NOMO-1 treated with DMSO at 0.1 percent for 48 hours (cell line): ENCODE measurements around the gene MCTP2.

Experiments used
- DNase-seq: peaks from one replicate; lab custom pipeline; 2025; ENCODE audit not compliant: unreplicated experiment; lab: John Stamatoyannopoulos, UW

MCTP2 gene

DNA sequence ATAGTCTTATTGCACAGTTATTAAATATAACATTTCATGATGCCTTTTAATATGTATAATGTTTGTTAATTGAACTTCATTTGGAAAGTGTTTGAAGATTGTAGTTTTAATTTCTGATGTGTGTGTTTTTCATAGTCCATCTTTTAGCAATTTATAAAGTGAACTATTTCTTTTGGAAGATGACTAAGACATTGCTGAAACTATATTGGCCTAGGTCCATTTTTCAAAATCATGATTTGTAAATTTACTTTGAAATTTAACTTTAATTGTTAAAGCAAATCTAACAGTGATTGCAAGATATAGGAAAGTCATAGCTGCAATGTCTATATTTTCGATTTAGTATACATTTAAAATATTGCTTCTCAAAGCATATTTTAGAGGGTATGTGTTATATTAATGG is 30.8 kb downstream of the MCTP2 start:
- no peak for DNase-seq

DNA sequence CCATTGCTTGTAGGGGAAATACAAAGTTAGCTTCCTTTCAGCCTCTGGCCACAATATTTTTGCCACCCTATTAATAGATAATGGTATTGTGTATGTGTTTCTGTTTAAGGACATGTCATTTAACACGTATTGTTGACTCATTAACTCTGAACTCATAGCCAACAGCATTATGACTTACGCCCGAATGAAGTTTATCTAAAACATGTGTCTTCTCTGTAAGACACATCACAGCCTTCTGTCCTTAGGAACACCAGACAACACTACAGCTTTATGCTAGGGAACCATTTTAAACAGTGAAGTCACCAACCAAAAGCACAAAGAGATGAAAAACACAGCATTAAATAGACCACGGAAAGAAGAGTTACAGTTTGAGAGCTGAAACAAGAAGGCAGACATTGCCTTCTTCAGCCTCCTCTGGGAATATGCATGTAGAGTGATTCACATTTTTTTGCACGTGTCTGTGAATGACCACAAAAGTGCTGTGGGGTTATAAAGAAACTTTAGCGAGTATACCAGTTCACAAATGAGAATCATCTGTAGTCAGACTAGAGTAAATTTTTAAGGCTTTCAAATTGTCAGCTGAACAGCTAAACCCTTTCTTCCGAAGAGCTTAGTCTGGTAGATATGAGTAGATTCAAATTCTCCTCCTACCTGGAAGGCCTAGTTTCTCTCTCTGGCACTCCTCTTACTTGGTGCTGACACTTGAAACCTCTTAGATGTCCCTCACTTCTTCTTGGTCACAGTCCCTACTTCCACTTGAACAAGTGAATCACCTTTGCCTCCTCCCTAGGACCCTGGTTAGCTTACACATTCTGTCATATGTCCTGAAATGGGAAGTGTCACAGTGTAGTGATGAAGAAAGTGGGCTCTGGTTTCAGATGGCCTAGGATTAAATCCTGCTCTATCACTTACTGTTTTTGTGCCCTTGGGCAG is 32.2 kb downstream of the MCTP2 start:
- peak; percentile 46 for DNase-seq

DNA sequence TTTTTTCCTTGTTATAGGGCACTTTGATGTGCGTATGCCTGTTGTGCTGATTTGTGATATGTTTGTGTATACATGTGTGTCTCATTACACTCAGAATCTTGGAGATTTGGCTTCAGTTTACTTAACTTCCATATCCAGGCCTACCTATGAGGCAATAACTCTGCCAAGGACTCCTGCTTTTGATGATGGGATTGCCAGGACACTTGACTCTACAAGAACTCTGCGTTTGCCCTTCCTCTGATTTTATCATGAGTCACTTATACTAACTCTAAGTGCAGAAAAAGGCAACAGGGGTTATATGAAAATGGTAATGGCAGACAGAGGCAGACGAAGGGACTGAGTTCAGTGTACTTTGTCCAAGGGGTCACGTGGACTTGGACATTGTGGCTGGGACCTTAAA is 33.6 kb downstream of the MCTP2 start:
- no peak for DNase-seq

DNA sequence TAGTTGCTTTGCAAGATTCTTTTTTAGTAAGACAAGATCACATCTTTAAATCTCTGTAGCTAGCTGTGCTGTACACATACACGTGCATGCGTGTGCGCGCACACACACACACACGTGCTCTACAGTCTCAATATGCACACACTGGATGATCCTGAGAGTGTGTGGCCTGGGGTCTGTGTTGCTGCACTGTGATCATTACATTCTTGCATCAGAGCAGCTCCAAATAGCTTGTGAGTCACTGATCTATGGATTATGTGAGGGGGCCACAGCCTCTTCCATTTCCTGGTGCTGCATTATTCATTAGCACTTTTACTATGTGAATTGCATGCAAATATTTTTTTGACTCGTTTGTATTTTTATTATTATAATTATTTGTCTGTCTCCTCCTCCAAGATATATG is 34.6 kb downstream of the MCTP2 start:
- peak; percentile 47 for DNase-seq

DNA sequence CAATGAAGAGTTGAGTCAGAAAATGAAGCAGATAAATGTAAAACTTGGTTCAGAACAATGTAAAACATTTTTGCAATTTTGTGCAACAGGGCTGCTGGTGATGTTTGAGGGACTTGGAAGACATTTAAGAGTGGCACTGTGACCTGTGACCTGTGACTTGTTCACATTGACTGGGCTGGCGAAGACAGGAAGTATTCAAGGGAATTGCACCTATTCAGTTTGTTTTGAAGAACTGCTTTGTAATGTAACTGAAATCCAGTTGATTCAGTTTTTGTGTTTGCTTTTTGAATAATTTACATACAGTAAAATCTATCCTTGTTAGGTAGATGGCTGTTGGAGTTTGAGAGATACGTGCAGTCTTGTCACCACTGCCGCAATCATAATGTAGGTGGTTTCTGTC is 35.4 kb downstream of the MCTP2 start:
- peak; percentile 12 for DNase-seq

DNA sequence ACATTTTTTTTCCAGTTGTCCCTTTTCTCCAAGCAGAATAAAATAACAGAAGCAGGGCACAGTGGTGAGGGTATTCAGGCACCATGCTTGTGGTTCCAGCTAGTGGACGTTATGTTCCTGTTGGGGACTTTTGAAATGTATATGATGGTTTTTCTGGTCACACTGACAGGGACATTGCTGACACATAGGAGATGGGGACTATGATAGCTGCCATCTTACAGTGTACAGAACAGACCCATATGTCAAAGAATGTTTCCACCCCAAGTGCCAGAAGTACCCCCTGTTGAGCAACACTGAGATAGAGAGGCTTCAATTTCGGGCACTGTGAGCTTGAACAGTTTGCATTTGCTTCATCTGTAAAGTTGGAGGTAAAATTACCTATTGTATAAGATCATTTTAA is 38.6 kb downstream of the MCTP2 start:
- no peak for DNase-seq

DNA sequence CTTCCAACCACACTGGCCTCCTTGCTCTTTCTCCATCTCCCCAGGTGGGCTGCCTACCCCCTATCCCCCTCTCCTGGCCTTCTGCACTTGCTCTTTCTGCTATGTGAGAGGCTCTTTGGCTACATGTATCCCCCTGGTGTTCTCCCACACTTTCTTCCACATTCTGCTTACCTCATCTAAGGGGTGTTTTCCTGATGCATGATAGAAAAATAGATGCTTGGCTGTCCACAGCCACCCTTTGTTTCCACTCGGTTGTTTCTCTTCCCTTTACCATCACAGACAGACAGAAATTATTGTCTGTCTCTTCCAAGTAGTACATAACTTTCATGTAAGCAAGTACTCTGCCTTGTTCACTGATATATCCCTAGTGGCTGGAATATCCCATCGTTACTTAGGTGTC is 39.2 kb downstream of the MCTP2 start:
- no peak for DNase-seq

DNA sequence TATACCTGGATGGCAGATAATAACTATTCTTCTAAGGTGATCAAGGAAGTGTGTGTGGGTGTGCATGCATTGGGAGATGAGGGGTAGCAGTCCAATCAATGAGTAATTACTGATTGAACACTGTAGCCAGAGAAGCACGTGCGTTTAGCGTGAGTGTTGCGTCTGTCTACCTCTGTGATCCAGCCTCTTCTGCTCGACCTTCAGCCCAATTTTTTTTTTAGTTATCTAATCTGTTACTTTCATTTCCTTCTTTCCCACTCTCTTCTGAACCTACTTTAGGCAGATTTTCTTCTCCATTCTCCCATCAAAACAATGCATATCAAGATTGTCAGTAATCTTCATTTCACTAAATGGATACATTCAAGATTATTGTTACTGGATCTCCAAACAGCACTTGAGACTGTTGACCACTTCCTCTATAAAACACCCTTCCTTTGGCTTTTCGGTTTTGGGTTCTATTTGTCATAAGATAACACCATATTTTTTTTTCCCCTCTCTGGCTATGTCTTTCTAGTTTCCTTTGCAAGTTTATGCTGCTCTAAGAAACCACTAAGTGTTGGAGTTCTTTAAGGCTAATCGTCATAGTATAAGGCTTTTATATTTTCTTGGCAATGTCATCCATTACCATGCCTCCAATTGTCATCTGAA is 41.0 kb downstream of the MCTP2 start:
- peak; percentile 82 for DNase-seq

DNA sequence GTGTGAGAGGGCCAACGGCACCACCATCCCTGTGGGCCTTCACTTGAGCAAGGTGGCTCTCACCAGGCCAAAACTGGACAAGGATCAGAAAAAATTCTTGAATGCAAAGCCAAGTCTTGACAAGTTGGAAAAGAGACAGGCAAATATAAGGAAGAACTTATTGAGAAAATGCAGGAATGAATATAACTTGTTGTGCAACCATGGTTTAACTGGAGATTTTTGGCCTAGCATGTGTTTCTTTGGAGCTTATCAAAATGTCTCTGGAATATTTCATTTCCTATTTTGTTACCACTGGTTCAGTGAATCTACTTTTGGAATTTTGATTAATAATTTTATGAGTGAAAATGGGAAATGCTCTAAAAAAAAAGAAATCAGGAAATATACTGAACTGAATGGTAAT is 42.5 kb downstream of the MCTP2 start:
- DNase-seq, result no peak

DNA sequence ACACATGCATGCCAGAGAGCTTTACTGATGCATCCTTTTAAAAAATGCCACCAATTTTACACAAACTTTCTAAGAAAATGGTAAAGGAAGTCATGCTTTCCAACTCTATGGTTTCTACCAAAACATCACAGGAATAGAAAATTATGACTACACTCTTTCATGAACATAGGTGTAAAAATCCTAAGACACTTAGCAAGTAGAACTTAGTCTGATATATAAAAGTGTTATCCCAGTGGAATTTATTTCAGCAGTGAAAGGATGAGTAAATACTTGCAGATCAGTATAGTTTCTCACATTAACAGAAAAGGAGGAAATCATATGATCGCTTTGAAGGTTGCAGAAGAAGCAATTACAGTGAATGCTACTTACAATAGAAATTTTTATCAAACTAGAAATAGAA is 43.4 kb downstream of the MCTP2 start:
- no peak for DNase-seq

DNA sequence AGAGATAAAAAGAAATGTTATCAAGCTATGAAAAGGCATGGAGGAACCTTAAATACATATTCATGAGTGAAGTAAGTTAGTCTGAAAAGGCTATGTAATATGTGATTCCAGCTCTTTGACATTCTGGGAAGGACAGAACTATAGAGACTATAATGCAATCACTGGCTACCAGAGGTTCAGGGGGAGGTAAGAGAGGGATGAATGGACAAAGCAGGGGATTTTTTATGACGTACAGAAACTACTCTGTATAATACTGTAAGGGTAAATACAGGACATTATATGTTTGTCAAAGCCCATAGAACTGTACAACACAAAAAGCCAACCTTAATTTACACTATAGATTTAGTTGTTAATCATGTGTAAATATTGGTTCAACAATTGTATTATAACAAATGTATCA is 46.1 kb downstream of the MCTP2 start:
- DNase-seq, result no peak

DNA sequence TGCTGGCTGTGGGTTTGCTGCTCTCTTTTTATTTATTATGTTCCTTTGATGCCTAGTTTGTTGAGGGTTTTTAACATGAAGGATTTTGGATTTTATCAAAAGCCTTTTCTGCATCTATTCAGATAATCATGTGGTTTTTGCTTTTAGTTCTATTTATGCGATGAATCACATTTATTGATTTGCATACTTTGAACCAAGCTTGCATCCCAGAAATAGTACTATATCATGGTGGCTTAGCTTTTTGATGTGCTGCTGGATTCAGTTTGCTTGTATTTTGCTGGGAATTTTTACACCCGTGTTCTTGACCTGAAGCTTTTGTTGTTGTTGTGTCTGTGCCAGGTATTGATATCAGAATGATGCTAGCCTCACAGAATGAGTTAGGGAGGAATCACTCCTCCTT is 48.4 kb downstream of the MCTP2 start:
- DNase-seq, result no peak

DNA sequence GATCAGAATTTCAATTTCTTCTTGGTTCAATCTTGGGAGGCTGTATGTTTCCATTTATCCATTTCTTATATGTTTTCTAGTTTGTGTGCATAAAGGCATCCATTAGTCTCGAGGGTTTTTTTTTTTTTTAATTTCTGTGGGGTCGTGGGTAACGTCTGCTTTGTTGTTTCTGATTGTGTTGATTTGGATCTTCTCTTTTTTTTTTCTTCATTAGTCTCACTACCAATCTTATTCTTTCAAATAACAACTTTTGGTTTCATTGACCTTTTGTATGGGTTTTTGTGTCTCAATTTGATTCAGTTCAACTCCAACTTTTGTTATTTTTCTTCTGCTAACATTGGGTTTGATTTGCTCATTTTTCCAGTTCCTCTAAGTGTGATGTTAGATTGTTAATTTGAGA is 48.9 kb downstream of the MCTP2 start:
- DNase-seq, result no peak

DNA sequence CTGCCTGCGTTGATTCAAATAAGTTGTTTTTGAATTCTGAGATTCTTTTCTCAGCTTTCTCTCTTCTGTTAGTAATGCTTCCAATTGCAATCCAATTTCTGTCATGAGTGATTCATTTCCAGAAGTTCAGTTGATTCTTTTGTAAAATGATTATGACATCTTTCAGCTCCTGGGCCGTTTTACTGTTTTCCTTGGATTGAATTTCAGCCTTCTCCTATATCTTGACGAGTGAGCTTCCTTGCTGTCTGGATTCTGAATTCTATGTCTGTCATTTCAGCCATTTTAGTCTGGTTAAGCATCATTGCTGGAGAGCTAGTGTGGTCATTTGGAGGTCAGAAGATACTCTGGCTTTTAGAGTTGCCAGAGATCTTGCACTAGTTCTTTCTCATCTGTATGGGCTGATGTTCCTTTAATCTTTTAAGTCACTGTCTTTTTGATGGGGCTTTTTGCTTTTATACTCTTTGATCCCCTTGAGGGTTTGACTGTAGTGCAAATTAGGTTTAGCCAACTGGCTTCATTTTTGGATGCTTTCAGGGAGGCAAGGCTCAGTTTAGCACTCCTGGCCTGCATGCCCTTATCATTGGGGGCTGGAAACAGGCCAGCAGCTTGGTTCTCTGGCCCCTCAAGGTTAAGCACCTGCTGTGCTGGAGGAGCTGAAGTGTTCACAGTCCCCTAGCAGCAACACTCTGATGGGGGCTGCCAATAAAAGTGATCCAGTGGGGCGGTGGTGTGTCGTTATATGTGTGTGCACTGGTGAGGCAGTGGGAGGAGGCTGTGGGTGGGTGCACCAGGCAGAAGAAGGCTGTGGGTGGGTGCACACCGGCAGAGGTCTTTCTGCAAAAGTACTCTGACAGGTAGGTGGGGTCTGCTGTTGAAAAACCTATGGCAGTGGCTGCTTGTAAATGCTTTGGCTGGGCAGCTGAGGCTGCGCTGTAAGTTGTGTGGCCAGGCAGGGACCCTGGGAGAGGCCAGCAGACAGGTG is 51.2 kb downstream of the MCTP2 start:
- DNase-seq, result no peak

DNA sequence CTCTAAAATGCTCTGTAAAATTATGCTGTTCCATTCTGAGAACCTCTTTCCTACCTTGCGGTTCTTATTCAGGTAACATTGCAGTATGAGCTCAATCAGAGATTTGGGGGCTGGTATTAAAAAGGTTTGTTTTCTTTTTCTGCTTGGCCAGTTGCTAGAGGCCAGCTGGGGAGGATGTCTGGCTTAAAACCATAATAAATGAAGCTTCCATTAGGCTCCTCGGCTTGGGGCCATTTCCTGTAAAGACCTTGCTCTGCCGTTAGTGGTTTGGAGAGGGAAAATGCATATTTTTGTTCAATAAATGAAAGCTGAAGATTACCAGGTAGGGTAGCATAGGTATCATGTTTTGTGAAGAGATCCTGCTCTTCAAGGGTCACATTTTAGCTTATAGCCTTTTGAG is 55.2 kb downstream of the MCTP2 start:
- peak; percentile 11 for DNase-seq

DNA sequence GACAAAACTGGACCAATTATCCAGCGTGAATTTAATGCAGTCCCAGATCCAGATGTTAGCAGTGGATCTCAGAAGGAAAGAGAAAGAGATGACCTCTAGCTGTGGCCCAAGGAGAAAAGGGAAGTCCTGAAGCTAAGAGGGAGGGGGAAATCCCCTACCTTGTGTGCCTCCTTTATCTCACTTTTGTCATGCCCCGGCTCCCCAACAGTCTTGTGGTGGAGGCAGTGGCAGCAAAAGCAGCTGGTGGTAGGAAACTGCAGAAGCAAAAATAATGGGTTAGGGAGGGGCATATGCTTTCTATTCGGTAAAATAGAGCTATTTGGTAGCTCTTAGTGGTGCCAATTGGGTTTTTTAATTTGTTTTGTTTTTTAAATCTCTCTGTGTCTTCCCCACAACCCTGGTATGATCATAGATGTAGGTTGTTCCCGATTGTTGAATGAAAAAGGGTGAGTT is 56.5 kb downstream of the MCTP2 start:
- DNase-seq, result peak; percentile 88

DNA sequence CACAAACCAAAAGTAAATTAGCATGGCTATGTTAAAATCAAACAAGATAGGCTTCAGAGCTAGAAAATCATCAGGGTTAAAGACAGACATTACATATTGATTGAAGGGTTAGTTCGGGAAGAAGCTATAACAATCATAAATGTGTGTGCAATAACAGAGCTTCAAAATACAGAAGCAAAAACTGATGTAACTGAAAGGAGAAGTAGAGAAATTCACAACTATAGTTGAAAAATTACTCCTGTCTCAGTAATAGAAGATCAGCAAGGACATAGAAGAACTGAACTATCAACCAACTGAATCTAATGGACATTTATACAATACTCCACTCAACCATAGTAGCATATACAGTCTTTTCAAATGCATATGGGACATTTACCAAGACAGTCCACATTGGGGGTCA is 59.4 kb downstream of the MCTP2 start:
- peak; percentile 59 for DNase-seq

DNA sequence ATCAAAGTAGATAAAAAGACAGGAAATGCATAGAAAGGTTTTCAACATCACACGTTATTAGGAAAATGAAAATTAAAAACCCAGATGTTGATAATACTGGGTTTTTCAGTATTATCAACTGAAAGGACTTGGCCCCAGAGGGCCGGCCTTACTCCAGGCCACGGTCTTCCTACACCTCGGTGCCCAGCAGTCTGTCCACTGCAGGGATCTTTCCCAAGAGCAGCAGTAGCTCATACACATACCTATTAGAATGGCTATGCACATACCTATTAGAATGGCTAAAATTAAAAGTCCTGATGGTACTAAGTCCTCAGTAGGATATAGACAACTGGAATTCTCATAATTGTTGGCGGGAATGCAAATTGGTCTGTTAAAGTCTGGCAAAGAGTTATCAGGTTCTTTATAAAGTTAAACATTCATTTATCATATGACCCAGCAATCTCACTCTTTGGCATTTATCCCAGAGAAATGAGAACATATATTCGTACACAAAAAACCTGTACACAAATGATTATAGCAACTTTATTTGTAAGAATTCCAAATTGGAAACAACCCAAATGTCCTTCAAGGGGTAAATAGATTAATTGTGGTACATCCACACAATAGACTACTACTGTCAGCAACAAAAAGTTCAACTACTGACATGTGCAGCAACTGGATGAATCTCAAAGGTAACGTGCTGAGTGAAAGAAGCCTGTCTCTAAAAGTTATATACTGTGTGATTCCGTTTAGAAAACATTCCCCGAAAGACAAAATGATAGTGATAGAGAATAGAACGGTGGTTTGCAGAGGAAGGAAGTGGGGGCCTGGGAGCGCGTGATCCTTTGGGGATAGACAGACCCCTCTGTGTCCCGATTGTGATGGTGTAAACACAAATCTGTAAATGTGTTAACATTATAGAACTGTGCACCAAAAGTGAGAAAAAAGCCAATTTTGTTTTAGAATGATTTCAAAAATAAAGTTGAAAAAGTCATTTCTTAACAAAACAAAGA is 62.3 kb downstream of the MCTP2 start:
- no peak for DNase-seq

DNA sequence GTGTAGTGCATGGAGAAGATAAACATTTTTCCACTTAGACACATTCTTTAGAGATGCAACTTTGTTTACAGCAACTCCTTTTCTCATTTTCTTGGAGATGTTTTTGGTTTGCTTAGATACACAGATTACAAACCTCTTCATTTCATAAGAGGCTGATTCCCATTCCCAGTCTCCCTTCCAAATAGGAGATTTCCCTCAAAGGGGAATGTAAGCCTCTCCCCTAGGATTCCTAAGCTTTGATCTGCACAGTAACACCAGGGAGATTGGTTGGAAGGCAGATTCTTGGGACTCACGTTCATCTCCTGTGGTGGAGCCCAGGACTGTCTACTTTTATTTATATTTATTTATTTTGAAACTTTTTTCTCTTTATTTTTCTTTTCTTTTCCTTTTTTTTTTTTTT is 63.2 kb downstream of the MCTP2 start:
- no peak for DNase-seq

DNA sequence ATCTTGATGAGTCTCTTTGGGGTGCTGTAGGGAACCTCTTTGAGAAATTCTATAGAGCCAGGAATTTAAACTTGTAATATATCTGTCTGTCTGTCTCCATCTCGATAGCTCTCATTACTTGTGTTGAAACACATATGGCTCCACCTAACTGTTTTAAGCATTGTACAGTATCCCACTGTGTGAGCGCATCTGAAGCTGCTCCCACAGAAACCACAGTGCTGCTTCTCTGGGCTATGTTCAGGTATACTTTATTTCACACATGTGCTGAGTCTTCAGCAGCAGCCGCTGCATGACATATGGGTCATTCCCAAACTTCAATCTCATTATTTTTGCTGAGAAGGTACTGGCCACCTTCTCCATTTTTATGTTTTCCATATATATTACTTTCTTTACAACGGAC is 63.9 kb downstream of the MCTP2 start:
- no peak for DNase-seq
